ENCODE measurements around the gene GNB3.
"Not testable (repeated sequence)": the region's sequence is repeated elsewhere in the genome, so short reads cannot be mapped to it uniquely, and the experiment has no call there.

The GNB3 gene

DNA sequence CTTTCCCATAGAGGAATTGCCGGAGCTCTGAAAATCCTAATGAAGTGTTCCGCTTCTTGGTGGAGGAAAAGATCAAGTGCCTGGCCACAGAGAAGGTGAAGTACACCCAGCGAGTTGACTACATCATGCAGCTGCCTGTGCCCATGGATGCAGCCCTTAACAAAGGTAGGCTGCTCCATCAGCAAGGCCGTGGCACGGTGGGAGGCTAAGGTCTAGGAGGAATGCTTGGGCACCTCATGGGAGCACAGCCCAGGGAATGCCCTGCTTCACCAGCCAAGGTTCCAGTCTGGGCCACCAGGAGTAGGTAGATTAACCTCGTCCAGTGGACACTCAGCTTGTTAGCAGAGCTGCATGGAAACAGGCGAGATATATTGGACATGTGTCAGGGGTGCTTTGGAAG is 20.2 kb downstream of the GNB3 start:
- DNase-seq (ENCODE audit: low read depth), result no peak

DNA sequence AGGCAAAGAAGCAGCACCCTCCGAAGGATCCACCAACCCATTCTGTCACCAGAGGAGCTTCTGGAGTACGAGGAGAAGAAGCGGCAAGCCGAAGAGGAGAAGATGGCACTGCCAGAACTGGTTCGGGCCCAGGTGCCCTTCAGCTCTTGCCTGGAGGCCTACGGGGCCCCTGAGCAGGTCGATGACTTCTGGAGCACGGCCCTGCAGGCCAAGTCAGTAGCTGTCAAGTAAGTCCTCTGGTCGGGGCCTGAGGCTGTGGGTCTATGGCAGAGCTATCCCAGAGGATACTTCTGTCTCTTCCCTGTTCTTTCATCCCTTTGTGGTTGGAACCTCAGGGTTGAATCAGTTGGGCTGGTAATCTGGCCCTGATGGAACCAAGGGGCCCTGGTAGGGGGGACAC is 20.7 kb downstream of the GNB3 start:
- DNase-seq (ENCODE audit: low read depth), result no peak

- no peak for DNase-seq (ENCODE audit: low read depth)
Measured at GRCh38 chr12:6863033-6863432, 22.3 kb downstream of the GNB3 start.

- no peak for DNase-seq (ENCODE audit: low read depth)
Measured at GRCh38 chr12:6863586-6864321, 23.0 kb downstream of the GNB3 start.

- DNase-seq (ENCODE audit: low read depth), result not testable (repeated sequence)
Measured at GRCh38 chr12:6865307-6865706, 24.6 kb downstream of the GNB3 start.

DNA sequence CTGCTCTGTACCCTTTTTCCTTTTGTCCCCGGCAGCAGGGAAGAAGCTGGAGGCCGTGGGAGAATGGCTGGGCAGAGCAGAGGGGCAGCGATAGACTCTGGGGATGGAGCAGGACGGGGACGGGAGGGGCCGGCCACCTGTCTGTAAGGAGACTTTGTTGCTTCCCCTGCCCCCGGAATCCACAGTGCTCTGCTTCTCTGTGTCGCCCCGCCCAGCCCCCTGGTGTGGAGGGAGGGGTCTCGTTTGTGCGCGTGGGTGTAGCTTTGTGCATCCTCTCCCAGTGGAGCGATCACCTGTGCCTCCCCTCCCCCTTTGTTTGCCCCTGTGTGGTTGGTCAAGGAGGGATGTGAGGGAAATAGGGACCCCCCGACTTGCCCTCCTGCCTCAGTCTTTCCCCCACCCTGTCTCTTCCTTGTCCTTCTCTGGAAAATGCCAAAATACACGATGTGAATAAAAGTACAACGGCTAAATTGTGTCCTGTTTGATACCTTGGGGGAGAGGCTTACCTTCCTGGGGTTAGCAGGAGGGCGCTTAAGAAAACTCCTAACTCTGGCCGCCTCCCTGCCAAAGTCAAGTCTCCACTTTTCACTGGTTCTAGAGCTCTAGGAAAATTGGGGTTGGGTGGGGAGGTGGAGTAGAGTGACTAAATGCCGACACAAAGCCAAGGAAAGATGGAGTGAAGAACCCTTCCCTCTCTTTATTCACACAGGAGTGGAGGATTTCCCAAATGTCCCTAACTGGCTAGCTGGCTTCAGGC is 25.6 kb downstream of the GNB3 start:
- DNase-seq (ENCODE audit: low read depth), result no peak

DNA sequence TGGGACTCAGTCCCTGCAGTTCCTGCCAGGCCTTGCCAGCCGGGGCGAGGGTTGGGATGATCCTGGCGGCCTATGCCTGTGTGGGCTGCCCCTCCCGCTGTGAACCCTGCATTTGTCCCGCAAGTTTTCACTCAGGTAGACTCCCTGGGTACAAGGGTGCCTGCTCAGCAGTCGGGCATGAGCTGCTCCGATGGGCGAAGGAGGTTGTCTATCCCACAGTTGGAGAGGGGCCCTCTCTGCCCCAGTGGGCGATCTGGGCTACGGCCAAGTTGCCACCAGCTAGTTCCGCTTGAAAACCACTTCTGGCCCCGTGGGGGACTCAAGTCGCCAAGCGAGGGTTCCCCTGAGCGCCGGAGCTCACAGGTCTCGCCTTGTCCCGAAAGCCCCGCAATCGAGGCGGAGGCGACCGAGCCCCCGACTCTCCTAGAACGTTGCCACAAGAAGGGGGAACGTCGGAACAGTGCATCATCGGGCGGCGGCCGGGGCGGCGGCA is 26.2 kb downstream of the GNB3 start:
- DNase-seq (ENCODE audit: low read depth), result no peak

DNA sequence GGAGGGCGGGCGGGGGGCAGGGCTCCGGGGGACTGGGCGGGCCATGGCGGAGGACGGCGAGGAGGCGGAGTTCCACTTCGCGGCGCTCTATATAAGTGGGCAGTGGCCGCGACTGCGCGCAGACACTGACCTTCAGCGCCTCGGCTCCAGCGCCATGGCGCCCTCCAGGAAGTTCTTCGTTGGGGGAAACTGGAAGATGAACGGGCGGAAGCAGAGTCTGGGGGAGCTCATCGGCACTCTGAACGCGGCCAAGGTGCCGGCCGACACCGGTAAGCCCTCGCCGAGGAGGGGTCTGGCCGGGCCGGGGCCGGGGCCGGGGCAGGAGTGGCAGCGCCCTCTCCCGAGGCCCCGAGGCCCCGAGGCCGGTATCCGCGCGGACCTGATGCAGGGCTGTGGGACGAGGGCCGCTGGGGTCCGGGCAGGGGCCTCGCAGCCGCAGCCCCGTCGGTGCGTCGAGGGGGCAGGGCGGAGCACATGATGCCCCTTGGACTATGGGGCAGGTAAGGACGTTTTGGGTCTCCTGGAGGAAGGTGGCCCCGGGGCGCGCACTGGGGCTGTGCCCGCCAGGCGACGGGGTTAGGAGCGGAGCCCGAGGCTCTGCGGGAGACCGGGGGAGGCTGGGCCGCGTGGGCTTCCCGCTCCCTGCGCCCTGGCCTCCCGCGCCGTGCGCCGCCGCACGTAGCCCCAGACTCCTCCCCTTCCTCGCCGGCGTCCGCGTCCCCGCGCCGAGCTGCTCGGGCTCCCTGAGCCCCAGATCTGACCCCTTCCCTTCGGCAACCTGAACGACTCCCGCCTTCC is 26.9 kb downstream of the GNB3 start, which contains the start of gene TPI1:
TSS of gene TPI1 (plus strand) at position 119 of the 798 bp plus-strand sequence. CDS start at position 155, 36 bp downstream.
- DNase-seq (ENCODE audit: low read depth), result peak; percentile 71

DNA sequence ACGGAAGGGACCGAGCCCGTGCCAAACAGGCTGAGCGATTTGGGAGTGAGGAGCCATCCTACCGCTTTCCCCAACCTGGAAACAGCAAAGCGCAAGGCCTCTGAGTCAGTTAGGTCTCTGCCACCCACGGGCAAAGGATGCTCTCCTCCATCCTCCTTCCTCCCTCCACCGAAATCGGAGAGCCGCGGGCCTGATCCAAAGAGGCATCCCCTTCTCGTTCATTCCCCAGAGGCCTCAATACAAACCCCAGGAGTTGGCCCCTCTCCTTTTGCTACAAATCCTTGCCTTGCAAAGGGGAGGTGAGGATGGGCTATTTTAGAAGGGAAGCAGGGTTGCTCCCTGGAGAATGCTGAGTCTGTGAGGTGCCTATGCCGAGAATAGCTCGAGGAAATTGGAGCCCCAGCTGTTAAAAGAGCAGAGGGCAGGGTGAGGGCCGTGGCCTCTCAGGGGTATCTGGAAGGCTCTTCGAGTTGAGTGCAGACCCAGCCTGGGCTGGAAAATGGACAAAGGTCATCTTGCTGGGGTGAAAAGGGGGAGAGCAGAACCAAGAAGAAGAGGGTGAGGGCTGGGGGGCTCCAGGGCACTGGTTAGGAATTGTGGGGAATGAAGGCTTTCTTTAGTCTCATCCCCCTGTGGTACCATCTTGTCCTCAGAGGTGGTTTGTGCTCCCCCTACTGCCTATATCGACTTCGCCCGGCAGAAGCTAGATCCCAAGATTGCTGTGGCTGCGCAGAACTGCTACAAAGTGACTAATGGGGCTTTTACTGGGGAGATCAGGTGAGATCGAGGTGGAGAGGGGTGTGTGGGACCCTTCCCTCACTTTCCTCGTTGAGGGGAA is 27.7 kb downstream of the GNB3 start:
- no peak for DNase-seq (ENCODE audit: low read depth)

- DNase-seq (ENCODE audit: low read depth), result peak; percentile 78
Measured at GRCh38 chr12:6869049-6870021, 28.6 kb downstream of the GNB3 start.

DNA sequence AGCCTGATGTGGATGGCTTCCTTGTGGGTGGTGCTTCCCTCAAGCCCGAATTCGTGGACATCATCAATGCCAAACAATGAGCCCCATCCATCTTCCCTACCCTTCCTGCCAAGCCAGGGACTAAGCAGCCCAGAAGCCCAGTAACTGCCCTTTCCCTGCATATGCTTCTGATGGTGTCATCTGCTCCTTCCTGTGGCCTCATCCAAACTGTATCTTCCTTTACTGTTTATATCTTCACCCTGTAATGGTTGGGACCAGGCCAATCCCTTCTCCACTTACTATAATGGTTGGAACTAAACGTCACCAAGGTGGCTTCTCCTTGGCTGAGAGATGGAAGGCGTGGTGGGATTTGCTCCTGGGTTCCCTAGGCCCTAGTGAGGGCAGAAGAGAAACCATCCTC is 29.6 kb downstream of the GNB3 start:
- DNase-seq (ENCODE audit: low read depth), result not testable (repeated sequence)

- no peak for DNase-seq (ENCODE audit: low read depth)
Measured at GRCh38 chr12:6871052-6871957, 30.6 kb downstream of the GNB3 start.

- DNase-seq (ENCODE audit: low read depth), result peak; percentile 70
Measured at GRCh38 chr12:6872073-6873048, 31.6 kb downstream of the GNB3 start.

- DNase-seq (ENCODE audit: low read depth), result peak; percentile 99
Measured at GRCh38 chr12:6873094-6874014, 32.6 kb downstream of the GNB3 start, which contains the start of gene SPSB2. SPSB2 (minus strand) TSS chr12:6873303; CDS start chr12:6872901, 402 bp downstream.

DNA sequence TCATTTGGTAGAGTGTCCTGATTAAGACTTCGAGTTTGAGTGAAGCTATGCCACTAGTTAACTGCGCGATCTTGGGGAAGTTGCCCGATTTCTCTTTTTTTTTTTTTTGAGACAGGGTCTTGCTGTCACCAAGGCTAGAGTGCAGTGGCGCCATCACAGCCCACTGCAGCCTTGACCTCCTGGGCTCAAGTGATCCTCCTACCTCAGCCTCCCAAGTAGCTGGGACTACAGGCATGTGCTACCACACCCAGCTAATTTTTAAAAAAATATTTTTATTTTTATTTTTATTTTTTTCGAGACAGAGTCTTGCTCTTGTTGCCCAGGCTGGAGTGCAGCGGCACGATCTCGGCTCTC is 33.3 kb downstream of the GNB3 start:
- DNase-seq (ENCODE audit: low read depth), result not testable (repeated sequence)

DNA sequence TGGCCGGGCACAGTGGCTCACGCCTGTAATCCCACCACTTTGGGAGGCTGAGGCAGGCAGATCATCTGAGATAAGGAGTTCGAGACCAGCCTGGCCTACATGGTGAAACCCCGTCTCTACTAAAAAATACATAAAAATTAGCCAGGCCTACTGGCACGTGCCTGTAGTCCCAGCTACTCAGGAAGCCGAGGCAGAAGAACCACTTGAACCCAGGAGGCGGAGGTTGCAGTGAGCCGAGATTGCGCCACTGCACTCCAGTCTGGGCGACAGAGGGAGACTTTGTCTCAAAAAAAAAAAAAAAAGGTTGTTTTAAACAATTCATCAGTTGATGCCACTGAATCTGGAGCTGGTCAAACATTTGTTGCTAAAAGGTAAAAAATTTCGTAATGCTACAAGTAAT is 39.1 kb downstream of the GNB3 start:
- not testable (repeated sequence) for DNase-seq (ENCODE audit: low read depth)

GRCh38 chr12:6883252-6883651 is 42.5 kb downstream of the GNB3 start:
- DNase-seq (ENCODE audit: low read depth), result no peak

All from stimulated activated CD4-positive, alpha-beta T cell treated with anti-CD3 and anti-CD28 coated beads, Interleukin-2, amount 100 ng/mL, for 4 hours (primary cell).